Purkinje cell (primary cell): ENCODE results near the gene CDCP2. TPM values are rescaled to one million over a fixed set of nuclear protein-coding genes. Genes with fewer than 3 reads are reported as not detected.

ENCODE experiments used
- polyA plus RNA-seq: library from polyadenylated mRNA; unstranded; fragments of >200 nt; fragmentation: Nextera tagmentation; gene quantifications from 2 replicates; pipeline ENCODE4 v1.2.1, GENCODE V29; 2014

Gene CDCP2
- not detected in 2 replicates for polyA plus RNA-seq

GRCh38 chr1:54152696-54153095 is at the start of gene CDCP2:
Gene CDCP2, minus strand, starts transcription at chr1:54153000. Its CDS starts 78 bp downstream, at chr1:54152922.

GRCh38 chr1:54199765-54200518 is 47.1 kb upstream of the CDCP2 start, which contains the start of the genes CYB5RL and MRPL37:
Gene CYB5RL, minus strand, starts transcription at chr1:54200030. Its CDS starts 4,414 bp downstream, at chr1:54195616.
Gene MRPL37, plus strand, starts transcription at chr1:54200167. Its CDS starts 77 bp downstream, at chr1:54200244.

Other genes starting within 250 kb of the CDCP2 start
- 88.2 and 121 TPM in 2 replicates for gene IFT25, start 207.3 kb downstream of the CDCP2 start, polyA plus RNA-seq
- gene LRRC42, start 206.7 kb downstream of the CDCP2 start, polyA plus RNA-seq: 10.0 and 13.0 TPM in 2 replicates
- gene LDLRAD1, start 134.8 kb downstream of the CDCP2 start, polyA plus RNA-seq: not detected in 2 replicates
- 431 and 436 TPM in 2 replicates for gene TMEM59, start 99.8 kb downstream of the CDCP2 start, polyA plus RNA-seq
- 2.9 and 3.5 TPM in 2 replicates for gene TCEANC2, start 99.4 kb downstream of the CDCP2 start, polyA plus RNA-seq
- 1.5 and 8.0 TPM in 2 replicates for gene CYB5RL, start 47.0 kb upstream of the CDCP2 start, polyA plus RNA-seq
- gene MRPL37, start 47.2 kb upstream of the CDCP2 start, polyA plus RNA-seq: 51.6 and 58.5 TPM in 2 replicates